PFSK-1 (cell line): ENCODE results near the gene TNS3.

ENCODE experiments used
- FOXP2 ChIP-seq: optimal IDR thresholded peaks from 2 replicates; pipeline ENCODE3; 2011; ENCODE audit warnings: borderline replicate concordance, control low read depth, inconsistent platforms; ENCODE audit not compliant: insufficient read depth; ENCODE audit errors: extremely low read length, extremely low read depth
- POLR2AphosphoS5 ChIP-seq: IDR thresholded peaks from 2 replicates; pipeline ENCODE4 v1.6.1; 2012; ENCODE audit warnings: low read depth, mild to moderate bottlenecking, control low read depth, low read length, moderate library complexity
- REST ChIP-seq, 2 experiments: IDR thresholded peaks; 2 replicates each; pipeline versions ENCODE4 v1.6.1 to v1.8.0; 2011 to 2012; ENCODE audit warnings: low read depth in 2 of 2, low read length in 2 of 2, control low read depth in 1 of 2, inconsistent platforms in 1 of 2, mild to moderate bottlenecking in 1 of 2, moderate library complexity in 1 of 2; ENCODE audit not compliant: insufficient read depth in 1 of 2
- SIN3A ChIP-seq: IDR thresholded peaks from 2 replicates; pipeline ENCODE4 v1.6.1; 2012; ENCODE audit warnings: mild to moderate bottlenecking, low read length, moderate library complexity, borderline replicate concordance; ENCODE audit not compliant: insufficient read depth
- TAF1 ChIP-seq: IDR thresholded peaks from 2 replicates; pipeline ENCODE4 v1.6.1; 2012; ENCODE audit warnings: low read length, control low read depth, borderline replicate concordance; ENCODE audit not compliant: insufficient read depth

Gene TNS3

GRCh38 chr7:47335071-47335470 lies 246.8 kb downstream of the TNS3 start:
- TF ChIP-seq TAF1 = no peak
- TF ChIP-seq REST (IDR thresholded peaks at IDR 0.05; ENCODE audit: insufficient read depth in 1 of 2, low read depth in 2 of 2, low read length in 2 of 2) = no peak
- TF ChIP-seq SIN3A = no peak
- TF ChIP-seq FOXP2 = no peak
- TF ChIP-seq POLR2AphosphoS5 = no peak

- no peak for TF ChIP-seq POLR2AphosphoS5
Measured at GRCh38 chr7:47333959-47334358, 248.0 kb downstream of the TNS3 start.

- TF ChIP-seq POLR2AphosphoS5 (no peak), REST (IDR thresholded peaks at IDR 0.05; ENCODE audit: insufficient read depth in 1 of 2, low read depth in 2 of 2, low read length in 2 of 2) (no peak), TAF1 (no peak), FOXP2 (no peak), SIN3A (no peak)
Measured at GRCh38 chr7:47333554-47333887, 248.4 kb downstream of the TNS3 start.

- TF ChIP-seq FOXP2 (no peak), TAF1 (no peak), SIN3A (no peak)
Measured at GRCh38 chr7:47332681-47333553, 249.0 kb downstream of the TNS3 start.

- no peak for TF ChIP-seq TAF1
- no peak for TF ChIP-seq REST (IDR thresholded peaks at IDR 0.05; ENCODE audit: insufficient read depth in 1 of 2, low read depth in 2 of 2, low read length in 2 of 2)
- TF ChIP-seq FOXP2 = no peak
- no peak for TF ChIP-seq SIN3A
- no peak for TF ChIP-seq POLR2AphosphoS5
Measured at GRCh38 chr7:47332213-47332612, 249.7 kb downstream of the TNS3 start.

- TF ChIP-seq REST (IDR thresholded peaks at IDR 0.05; ENCODE audit: insufficient read depth in 1 of 2, low read depth in 2 of 2, low read length in 2 of 2) = no peak
- TF ChIP-seq FOXP2 = no peak
- TF ChIP-seq SIN3A = no peak
- TF ChIP-seq TAF1 = no peak
- TF ChIP-seq POLR2AphosphoS5 = no peak
Measured at GRCh38 chr7:47331179-47331565, 250.7 kb downstream of the TNS3 start.
